ENCODE data around the gene CHN1. TPM values are rescaled to one million over a fixed set of nuclear protein-coding genes. Genes with fewer than 3 reads are reported as not detected.

CHN1 gene
- total RNA-seq, 1 donor from 2014 or later, result 45.0 TPM

DNA sequence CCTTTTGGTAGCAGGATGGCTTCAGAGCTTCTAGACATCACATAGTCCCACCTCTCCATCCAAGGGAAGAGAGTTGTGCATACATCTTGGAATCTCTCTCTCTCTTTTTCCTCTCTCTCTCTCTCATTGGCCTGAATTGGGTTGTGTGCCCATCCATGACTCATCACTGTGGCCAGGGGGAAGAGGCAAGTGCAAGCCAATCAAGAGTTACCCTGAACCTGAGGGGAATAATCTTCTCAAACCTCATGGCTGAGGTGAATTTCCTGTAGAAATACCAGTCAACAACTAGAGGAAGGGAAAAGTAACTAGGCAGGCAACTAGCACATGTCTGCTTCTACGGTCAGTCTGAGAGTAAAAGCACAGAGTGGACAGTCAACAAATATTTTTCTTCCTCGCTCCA lies 7.3 kb upstream of the CHN1 start:
- peaks cover 23% of the 10 kb centered on the region for H3K4me1 Mint-ChIP-seq
- no peak overlapping the region for H3K9ac ChIP-seq
- no peaks in the 10 kb centered on the region for H3K27me3 ChIP-seq
- peaks cover 17% of the 10 kb centered on the region for H3F3A ChIP-seq (ENCODE audit: low read depth)
- H3K9me3 Mint-ChIP-seq, result peaks cover 2% of the 10 kb centered on the region
- H3K27ac Mint-ChIP-seq, result no peak overlapping the region
- no peaks in the 10 kb centered on the region for H3K36me3 ChIP-seq
- H3K27ac ChIP-seq, result no peak overlapping the region
- H3K4me2 ChIP-seq, result no peak overlapping the region
- no peaks in the 10 kb centered on the region for H3K79me2 ChIP-seq (ENCODE audit: low read depth)
- H3K4me3 ChIP-seq, result no peak overlapping the region
- H3K4me3 Mint-ChIP-seq, result no peak overlapping the region
- no peaks in the 10 kb centered on the region for H4K20me1 ChIP-seq (ENCODE audit: low read depth)
- H3K27me3 Mint-ChIP-seq (ENCODE audit: insufficient read depth, low read depth), result no peaks in the 10 kb centered on the region
- H3K9me3 ChIP-seq (ENCODE audit: low read depth), result no peaks in the 10 kb centered on the region
- TF ChIP-seq, protein P1, sequence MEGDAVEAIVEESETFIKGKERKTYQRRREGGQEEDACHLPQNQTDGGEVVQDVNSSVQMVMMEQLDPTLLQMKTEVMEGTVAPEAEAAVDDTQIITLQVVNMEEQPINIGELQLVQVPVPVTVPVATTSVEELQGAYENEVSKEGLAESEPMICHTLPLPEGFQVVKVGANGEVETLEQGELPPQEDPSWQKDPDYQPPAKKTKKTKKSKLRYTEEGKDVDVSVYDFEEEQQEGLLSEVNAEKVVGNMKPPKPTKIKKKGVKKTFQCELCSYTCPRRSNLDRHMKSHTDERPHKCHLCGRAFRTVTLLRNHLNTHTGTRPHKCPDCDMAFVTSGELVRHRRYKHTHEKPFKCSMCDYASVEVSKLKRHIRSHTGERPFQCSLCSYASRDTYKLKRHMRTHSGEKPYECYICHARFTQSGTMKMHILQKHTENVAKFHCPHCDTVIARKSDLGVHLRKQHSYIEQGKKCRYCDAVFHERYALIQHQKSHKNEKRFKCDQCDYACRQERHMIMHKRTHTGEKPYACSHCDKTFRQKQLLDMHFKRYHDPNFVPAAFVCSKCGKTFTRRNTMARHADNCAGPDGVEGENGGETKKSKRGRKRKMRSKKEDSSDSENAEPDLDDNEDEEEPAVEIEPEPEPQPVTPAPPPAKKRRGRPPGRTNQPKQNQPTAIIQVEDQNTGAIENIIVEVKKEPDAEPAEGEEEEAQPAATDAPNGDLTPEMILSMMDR (IDR thresholded peaks at IDR 0.05), result no peak
- no peak for TF ChIP-seq EZH2phosphoT487 (IDR thresholded peaks at IDR 0.05)
- no peak for TF ChIP-seq EZH2 (IDR thresholded peaks at IDR 0.05)
- H2AFZ ChIP-seq (replicated peaks), result no peak overlapping the region
- peaks cover 16% of the 10 kb centered on the region for H3K4me1 ChIP-seq
- H3K36me3 Mint-ChIP-seq, result no peaks in the 10 kb centered on the region
- DNase-seq (ENCODE audit: low spot score), result no peak

DNA sequence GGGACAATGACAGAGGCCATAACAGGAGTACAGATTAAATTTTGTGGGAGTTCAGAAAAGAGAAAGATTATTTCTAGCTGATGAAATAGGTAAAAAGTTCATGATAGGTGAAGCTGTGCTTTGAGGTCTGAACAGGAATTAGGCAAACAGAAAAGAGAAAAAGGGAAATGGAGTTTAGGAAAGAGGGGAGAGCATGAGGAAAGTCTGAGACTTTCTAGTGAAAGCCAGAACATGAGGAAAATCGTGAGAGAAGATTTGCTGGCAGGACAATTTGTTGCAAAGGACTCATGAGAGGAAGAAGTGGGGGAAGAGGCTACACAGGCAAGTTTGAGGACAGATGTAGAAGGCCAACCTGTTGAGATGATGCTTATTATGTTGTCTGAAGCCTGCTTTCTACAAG lies 6.3 kb upstream of the CHN1 start:
- no peaks in the 10 kb centered on the region for H3K27me3 Mint-ChIP-seq (ENCODE audit: insufficient read depth, low read depth)
- Histone ChIP-seq H3F3A (ENCODE audit: low read depth) (peaks cover 23% of the 10 kb centered on the region), H3K27me3 (no peaks in the 10 kb centered on the region), H3K36me3 (no peaks in the 10 kb centered on the region), H3K4me2 (no peak overlapping the region), H3K4me3 (no peak overlapping the region), H3K9me3 (ENCODE audit: low read depth) (no peaks in the 10 kb centered on the region), H3K79me2 (ENCODE audit: low read depth) (peaks cover 3% of the 10 kb centered on the region), H2AFZ (replicated peaks) (no peak overlapping the region), H3K9ac (no peak overlapping the region), H4K20me1 (ENCODE audit: low read depth) (no peaks in the 10 kb centered on the region), H3K4me1 (peaks cover 26% of the 10 kb centered on the region), H3K27ac (no peak overlapping the region)
- H3K4me1 Mint-ChIP-seq, result peaks cover 32% of the 10 kb centered on the region
- no peaks in the 10 kb centered on the region for H3K9me3 Mint-ChIP-seq
- H3K4me3 Mint-ChIP-seq, result no peak overlapping the region
- H3K36me3 Mint-ChIP-seq, result no peaks in the 10 kb centered on the region
- no peak overlapping the region for H3K27ac Mint-ChIP-seq
- no peak for DNase-seq (ENCODE audit: low spot score)
- TF ChIP-seq EZH2phosphoT487 (IDR thresholded peaks at IDR 0.05) (no peak), EZH2 (IDR thresholded peaks at IDR 0.05) (no peak)
- TF ChIP-seq, protein P1 (IDR thresholded peaks at IDR 0.05), result no peak

DNA sequence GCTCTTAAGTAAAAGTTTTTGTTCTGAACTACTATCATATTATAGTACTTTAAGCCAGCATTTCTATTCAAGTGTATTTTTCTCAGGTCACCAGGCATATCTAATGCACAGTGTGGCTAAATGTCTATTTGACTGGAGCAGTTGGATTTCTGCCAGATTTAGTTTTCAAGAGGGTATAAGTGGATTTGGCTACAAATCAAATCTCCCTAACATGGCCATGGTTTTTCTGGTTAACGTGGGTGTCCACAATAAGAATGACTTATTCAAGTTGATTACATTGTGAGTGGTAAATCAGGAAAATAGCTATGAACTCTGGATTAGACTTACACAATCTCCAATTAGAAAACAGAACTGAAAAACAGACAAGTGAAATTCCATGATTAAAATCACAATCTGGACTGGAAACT lies 5.7 kb upstream of the CHN1 start:
- no peak for TF ChIP-seq EZH2 (IDR thresholded peaks at IDR 0.05)
- no peak for TF ChIP-seq EZH2phosphoT487 (IDR thresholded peaks at IDR 0.05)
- TF ChIP-seq, protein P1 (IDR thresholded peaks at IDR 0.05), result no peak
- peaks cover 33% of the 10 kb centered on the region for H3K4me1 ChIP-seq
- no peaks in the 10 kb centered on the region for H3K36me3 ChIP-seq
- no peak overlapping the region for H3K27ac Mint-ChIP-seq
- H3K4me3 ChIP-seq, result no peak overlapping the region
- no peak overlapping the region for H3K4me3 Mint-ChIP-seq
- no peak for DNase-seq (ENCODE audit: low spot score)
- H3K4me1 Mint-ChIP-seq, result peaks cover 38% of the 10 kb centered on the region
- no peaks in the 10 kb centered on the region for H3K9me3 ChIP-seq (ENCODE audit: low read depth)
- no peaks in the 10 kb centered on the region for H4K20me1 ChIP-seq (ENCODE audit: low read depth)
- peaks cover 28% of the 10 kb centered on the region for H3F3A ChIP-seq (ENCODE audit: low read depth)
- no peaks in the 10 kb centered on the region for H3K9me3 Mint-ChIP-seq
- no peaks in the 10 kb centered on the region for H3K27me3 ChIP-seq
- H3K4me2 ChIP-seq, result no peak overlapping the region
- H3K36me3 Mint-ChIP-seq, result no peaks in the 10 kb centered on the region
- H2AFZ ChIP-seq (replicated peaks), result no peak overlapping the region
- no peaks in the 10 kb centered on the region for H3K27me3 Mint-ChIP-seq (ENCODE audit: insufficient read depth, low read depth)
- H3K79me2 ChIP-seq (ENCODE audit: low read depth), result peaks cover 6% of the 10 kb centered on the region
- H3K27ac ChIP-seq, result no peak overlapping the region
- H3K9ac ChIP-seq, result no peak overlapping the region

Measured in neural progenitor cell (in vitro differentiated cells).